ENCODE measurements around the gene HELLS.
"Not testable (repeated sequence)": the region's sequence is repeated elsewhere in the genome, so short reads cannot be mapped to it uniquely, and the experiment has no call there.

Gene HELLS

DNA sequence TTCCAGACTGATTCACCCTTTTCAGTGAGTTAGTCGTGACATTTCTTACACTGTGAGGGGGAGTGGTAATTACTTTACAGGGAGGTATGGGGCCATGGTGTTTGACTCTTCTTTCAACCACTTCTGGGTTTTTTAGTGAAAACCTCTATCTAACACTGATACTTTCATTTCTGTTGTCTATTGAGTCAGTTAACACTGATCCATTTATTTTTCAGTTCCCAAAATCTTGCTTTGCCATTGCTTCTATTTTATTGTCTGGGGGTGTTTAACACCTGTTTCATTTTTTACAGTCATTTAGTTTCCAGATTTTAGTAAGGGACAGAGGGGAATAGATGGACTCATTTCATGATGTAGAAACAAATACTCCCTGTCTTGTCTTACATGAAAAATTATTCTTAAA lies 61.5 kb downstream of the HELLS start:
- DNase-seq (ENCODE audit: low read depth in 2 of 3, low spot score in 1 of 3), result no peak

DNA sequence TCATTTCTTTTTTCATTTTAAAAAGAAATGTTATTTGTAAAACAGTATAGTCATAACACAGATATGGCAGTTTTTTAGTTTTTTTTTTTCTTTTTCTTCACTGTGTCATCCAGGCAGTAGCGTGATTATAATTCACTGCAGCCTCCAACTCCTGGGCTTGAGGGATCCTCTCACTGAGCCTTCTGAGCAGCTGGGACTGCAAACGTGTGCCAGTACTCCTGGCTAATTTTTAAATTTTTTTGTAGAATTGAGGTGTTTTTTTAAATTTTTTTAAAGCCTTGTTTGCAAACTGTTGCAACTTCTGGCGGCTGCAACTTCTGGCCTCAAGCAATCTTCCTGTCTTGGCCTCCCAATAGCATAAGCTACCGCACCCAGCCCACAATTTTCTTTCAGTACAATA lies 63.0 kb downstream of the HELLS start:
- no peak for DNase-seq (ENCODE audit: low read depth in 2 of 3, low spot score in 1 of 3)

DNA sequence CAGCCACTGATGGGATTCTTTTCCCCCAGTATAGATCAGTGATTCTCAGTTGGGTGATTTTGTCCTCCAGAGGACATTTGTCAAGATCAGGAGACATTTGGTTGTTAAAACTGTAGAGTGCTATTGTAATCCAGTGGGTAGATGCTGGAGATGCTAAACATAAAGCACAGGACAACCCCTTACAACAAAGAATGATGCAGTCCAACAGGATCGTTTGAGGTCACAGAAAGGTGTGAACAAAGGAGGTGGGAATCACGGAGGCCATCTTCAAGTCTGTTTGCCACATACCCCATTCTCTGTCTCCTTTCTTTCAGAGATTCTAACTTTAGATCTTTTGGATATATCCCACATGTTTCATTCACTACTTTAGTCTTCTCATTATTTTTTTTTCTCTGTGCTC lies 69.0 kb downstream of the HELLS start:
- DNase-seq (ENCODE audit: low read depth in 2 of 3, low spot score in 1 of 3), result no peak

DNA sequence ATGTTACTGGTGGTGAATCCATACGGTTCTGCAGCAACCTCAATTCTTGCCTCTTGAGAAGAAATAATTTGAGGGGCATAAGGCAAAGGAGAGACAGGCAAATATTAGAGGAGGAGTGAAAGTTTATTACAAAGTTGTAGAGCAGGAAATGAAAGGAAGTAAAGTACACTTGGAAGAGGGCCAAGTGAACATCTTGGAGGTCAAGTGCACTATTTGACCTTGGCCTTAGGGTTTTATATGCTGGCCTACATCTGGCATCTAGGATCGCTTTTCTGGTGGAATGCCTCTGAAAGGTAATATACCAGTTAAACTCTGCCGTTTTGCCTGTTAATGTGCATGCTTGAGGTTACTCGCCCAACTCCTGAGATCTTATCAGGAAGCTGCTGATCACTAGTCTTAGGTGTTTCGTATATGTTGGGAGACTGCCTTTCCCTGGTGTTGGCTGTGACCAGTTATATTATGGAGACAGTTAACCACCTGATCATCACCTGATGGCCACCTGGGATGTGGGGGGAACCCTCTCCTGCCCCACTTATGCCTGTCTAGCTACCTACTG lies 71.9 kb downstream of the HELLS start:
- no peak for DNase-seq (ENCODE audit: low read depth in 2 of 3, low spot score in 1 of 3)

DNA sequence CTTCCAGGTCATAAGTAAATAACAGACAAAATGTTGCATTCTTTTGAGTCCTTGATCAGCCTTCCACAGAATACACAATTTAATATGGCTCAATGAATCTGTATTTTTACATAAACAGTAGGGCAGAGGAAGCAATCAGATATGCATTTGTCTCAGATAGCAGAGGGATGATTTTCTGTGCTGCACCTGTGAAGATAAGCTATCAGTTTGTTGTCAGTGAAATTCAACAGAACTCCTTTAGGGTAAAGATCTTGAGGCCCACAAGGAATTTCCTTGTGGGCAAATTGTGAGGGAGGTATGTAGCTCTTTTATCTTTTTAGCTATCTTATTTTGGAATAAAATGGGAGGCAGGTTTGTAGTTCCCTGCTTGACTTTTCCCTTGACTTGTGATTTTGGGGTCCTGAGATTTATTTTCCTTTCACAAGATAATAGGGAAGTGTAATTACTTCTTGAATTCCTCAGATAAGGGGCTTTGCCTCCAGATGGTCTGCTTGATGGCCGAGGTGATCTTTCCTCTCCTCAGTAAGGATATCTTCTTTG lies 77.1 kb downstream of the HELLS start:
- no peak for DNase-seq (ENCODE audit: low read depth in 2 of 3, low spot score in 1 of 3)

DNA sequence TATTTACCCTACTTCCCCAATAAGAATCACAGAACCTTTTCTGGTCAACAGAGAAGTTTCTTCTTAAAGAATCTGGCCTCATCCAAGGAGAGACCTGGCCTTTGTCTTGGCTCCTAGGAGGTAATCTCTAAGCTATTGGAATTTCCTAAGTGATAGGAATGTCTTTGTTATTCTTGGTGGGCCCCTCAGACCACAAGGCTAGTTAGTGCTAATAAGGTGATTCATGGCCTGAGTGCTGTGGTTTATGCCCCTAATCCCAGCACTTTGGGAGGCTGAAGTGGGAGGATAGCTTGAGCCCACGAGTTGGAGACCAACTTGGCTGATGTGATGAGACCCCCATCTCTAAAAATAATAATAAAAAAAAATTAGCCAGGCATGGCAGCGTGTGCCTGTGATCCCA lies 78.0 kb downstream of the HELLS start:
- no peak for DNase-seq (ENCODE audit: low read depth in 2 of 3, low spot score in 1 of 3)

DNA sequence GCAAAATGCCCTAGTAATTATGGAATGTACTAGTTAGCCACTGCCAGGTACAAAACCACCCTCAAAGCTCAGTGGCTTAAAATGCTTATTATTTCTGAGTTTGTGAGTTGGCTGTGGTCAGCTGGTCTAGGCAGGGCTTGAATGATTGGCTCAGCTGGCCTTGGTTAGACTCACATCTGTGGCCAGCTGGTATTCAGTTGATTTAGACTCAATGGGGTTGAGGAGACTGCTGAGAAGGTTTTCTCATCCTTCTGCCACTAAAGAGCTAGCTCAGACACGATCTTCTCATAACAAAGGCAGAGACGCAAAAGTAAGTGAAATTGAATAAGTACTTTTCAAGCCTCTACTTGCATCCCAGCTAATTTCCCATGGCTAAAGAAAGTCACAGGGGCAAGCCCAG lies 80.9 kb downstream of the HELLS start:
- DNase-seq (ENCODE audit: low read depth in 2 of 3, low spot score in 1 of 3), result no peak

DNA sequence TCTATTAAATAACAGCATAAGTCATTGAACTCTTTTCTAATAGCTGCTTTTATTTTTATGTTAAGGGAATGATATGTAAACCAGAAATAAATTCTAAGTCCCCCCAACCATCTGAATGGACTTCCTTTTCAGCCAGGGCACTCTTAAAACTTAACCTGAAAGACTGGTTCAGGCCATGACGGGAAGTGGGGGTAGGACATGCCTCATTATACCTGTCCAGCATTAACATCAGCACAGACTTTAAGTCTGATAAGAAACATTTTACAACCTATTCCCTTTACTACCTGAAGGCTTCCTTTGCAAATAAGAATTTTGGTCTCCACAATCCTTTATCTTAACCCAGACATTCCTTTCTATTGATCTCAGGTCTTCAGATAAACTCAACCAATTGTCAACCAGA lies 81.9 kb downstream of the HELLS start:
- no peak for DNase-seq (ENCODE audit: low read depth in 2 of 3, low spot score in 1 of 3)

DNA sequence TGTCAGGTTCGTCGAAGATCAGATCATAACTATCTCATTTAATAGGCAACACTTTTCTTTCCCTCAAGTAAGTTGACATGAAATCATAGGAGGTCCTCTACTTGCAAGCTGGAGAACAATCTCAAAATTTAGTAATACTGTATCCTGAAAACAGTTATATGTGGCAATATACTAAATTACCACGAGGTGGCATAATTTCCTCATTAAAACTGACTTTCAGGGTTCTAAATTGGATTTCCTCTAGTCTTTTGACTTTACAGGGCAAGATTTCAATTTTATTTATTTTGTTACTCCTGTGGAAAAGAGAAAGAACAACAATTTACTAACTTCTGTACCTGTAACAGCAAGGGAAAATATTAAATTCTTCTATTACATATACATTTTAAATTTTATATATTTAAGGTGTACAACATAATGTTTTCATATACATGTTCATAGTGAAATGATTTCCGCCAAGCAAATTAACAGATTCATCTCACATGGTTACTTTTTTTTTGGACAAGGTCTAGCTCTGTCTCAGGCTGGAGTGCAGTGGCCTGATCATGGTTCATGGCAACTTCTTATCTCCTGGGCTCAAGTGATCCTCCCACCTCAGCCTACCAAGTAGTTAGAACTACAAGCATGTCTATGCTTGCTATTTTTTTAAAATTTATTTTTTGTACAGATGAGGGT lies 84.6 kb downstream of the HELLS start:
- DNase-seq (ENCODE audit: low read depth in 2 of 3, low spot score in 1 of 3), result no peak

DNA sequence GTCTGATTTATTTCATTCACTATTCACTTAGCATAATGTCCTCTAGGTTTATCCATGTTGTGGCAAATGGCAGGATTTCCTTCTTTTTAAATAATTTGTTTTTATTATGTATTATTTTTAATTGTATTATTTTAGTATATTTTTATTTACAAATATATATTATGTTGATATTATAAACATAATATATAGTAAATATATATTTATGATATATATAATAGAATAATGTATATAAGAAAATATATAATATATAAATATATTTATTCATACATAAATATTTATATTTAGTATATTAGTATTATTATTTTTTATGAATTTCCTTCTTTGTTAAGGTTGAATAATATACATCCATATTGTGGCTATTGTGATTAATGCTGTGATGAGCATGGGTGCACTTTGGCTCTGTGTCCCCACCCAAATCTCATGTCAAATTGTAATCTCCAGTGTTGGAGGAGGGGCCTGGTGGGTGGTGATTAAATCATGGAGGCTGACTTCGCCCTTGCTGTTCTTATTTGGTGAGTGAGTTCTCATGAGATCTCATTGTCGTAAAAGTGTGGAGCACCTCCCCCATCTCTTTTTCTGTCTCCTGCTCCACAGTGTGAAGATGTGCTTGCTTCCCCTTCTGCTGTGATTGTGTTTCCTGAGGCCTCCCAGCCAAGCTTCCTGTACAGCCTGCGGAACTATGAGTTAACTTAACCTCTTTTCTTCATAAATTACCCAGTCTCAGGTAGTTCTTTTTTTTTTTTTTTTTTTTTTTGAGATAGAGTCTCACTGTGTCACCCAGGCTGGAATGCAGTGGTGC lies 85.7 kb downstream of the HELLS start:
- no peak for DNase-seq (ENCODE audit: low read depth in 2 of 3, low spot score in 1 of 3)

DNA sequence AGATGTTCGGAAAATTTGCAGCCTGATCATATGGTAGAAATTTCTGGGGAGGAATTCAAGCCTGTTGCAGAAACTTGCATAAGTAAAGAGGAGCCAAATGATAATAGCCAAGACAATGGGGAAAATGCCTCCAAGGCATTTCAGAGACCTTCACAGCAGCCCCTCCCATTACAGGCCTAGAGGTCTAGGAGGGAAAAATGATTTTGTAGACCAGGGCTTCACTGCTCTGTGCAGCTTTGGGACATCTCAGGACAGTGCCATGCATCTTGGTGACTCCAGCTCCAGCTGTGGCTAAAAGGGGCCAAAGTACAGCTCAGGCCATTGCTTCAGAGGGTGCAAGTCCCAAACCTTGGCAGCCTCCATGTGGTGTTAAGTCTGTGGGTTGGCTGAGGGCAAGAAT lies 87.4 kb downstream of the HELLS start:
- DNase-seq (ENCODE audit: low read depth in 2 of 3, low spot score in 1 of 3), result no peak

DNA sequence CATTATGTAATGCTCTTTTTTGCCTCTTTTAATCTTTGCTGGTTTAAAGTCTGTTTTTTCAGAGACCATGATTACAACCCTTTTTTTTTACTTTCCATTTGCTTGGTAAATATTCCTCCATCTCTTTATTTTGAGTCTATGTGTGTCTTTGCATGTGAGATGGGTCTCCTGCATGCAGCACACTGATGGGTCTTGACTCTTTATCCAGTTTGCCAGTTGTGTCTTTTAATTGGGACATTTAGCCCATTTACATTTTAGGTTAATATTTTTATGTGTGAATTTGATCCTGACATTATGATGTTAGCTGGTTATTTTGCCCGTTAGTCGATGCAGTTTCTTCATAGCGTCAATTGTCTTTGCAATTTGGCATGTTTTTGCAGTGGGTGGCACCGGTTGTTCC lies 92.5 kb downstream of the HELLS start:
- DNase-seq (ENCODE audit: low read depth in 2 of 3, low spot score in 1 of 3), result not testable (repeated sequence)

DNA sequence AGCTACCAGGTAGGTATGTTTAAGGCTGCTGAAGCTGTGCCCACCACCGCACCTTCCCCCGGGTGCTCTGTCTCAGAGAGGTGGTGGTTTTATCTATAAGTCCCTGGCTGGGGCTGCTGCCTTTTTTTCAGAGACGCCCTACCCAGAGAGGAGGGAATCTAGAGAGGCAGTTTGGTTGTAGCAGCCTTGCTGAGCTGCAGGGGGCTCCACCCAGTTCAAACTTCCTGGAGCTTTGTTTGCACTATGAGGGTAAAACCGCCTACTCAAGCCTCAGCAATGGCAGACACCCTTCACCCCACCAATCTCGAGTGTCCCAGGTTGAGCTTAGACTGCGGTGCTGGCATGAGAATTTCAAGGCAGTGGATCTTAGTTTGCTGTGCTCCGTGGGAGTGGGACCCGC lies 94.3 kb downstream of the HELLS start:
- DNase-seq (ENCODE audit: low read depth in 2 of 3, low spot score in 1 of 3), result no peak

DNA sequence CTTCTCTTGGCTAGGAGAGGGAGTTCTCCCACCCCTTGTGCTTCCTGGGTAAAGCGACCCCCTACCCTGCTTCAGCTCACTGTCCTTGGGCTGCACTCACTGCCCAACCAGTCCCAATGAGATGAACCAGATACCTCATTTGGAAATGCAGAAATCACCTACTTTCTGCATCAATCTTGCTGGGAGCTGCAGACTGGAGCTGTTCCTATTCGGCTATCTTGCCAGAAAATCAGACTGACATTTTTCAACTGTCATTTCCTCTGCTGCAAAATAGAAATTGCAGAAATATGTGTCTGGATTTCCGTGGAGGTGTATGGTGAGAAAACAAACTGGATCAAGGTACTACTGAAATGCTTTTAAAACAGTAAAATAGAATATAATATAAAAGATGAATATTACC lies 95.0 kb downstream of the HELLS start:
- no peak for DNase-seq (ENCODE audit: low read depth in 2 of 3, low spot score in 1 of 3)

DNA sequence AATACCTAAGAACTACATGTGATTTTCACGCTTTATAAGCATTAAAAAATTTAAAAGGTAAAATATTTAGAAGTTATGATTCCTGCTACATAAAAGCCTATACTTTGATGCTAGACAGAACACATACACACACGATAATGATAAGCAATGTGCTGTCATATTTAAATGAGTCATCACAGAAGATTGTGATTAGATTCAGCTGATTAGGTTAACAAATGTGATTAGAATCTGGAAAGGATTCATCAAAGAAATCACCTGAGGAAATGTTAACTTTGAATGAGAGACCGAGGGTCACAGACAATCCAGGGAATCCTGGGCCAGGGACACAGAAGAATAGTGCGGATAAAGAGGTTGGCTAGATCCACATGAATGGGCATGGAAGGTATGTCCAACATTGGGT lies 95.9 kb downstream of the HELLS start:
- no peak for DNase-seq (ENCODE audit: low read depth in 2 of 3, low spot score in 1 of 3)

DNA sequence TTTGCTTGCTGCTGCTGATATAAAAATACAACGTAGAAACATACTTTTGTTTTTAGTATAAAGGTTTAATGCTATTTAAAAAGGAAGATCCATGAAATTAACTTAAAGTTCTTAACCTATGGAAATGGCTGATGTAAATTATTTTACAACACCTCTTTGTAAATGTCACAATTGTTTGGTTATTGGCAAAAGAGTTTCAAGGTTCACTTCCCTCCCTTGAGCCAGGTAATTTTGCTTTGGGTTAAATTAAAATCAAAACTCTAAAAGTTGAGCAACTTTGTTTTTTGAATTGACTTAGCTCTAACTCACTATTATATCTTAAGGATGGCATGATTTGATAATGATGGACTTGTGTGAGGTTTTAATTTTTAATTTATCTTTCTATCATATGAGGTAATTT lies 98.8 kb downstream of the HELLS start:
- DNase-seq (ENCODE audit: low read depth in 2 of 3, low spot score in 1 of 3), result no peak

DNA sequence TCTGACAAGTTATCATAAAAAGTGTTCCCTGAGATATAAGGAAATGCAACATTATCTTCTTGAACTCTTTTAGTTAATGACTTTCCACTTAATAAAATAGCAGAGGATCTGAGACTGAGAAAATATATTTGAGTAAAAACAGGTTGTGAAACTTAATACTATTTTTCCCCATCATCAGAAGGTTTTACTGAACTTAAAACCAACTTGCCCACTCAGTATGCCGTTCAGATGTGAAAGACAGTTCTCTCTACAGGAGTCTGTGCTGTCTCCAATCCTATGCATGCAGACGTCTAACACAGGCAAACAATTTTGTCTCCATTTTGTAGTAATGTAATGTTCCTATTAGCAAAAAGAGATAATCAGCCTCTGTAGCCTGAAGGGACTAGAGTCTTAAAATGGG lies 99.7 kb downstream of the HELLS start:
- no peak for DNase-seq (ENCODE audit: low read depth in 2 of 3, low spot score in 1 of 3)
